ENCODE measurements around the gene SHCBP1L. TPM values are rescaled to one million over a fixed set of nuclear protein-coding genes. Genes with fewer than 3 reads are reported as not detected.

The SHCBP1L gene
- total and polyA plus RNA-seq, 4 donors = 0.37 TPM; not detected in 3

GRCh38 chr1:182930985-182931384 is 22.0 kb downstream of the SHCBP1L start:
- no peak for DNase-seq (ENCODE audit: low spot score)
- Histone ChIP-seq H3K9ac (ENCODE audit: low read depth in 1 of 2, low read length in 2 of 2) (no peak overlapping the region), H3K4me1 (ENCODE audit: control insufficient read depth in 4 of 4, insufficient read depth in 4 of 4, low read length in 3 of 4) (no peaks in the 10 kb centered on the region), H3K27ac (ENCODE audit: low read depth in 1 of 2, low read length in 2 of 2) (no peak overlapping the region), H3K4me3 (ENCODE audit: low read depth in 1 of 3, low read length in 3 of 3) (no peak overlapping the region), H3K27me3 (ENCODE audit: control insufficient read depth in 4 of 4, insufficient read depth in 4 of 4, low read length in 3 of 4) (no peaks in the 10 kb centered on the region), H3K9me3 (ENCODE audit: control insufficient read depth in 4 of 4, low read length in 3 of 4) (peaks cover 0 to 5% (median 1%) of the 10 kb centered on the region in 4 donors), H3K36me3 (ENCODE audit: control insufficient read depth in 4 of 4, insufficient read depth in 3 of 4, low read depth in 1 of 4, low read length in 3 of 4) (no peaks in the 10 kb centered on the region)
- WGBS = 52% methylated on average over 1 of the region's 1 CpG
- TF ChIP-seq ATF3 (IDR thresholded peaks at IDR 0.05) (no peak), CTCF (IDR thresholded peaks at IDR 0.05; ENCODE audit: low read depth, low read length, missing input control) (no peak), REST (IDR thresholded peaks at IDR 0.05) (no peak), GABPA (IDR thresholded peaks at IDR 0.05 in 1 of 2, conservative IDR thresholded peaks at IDR 0.05 in 1 of 2) (no peak), MAX (IDR thresholded peaks at IDR 0.05) (no peak), JUND (IDR thresholded peaks at IDR 0.05) (no peak), YY1 (IDR thresholded peaks at IDR 0.05) (no peak)

GRCh38 chr1:182927693-182928433 is 25.1 kb downstream of the SHCBP1L start:
- Histone ChIP-seq H3K4me1 (ENCODE audit: control insufficient read depth in 4 of 4, insufficient read depth in 4 of 4, low read length in 3 of 4) (no peaks in the 10 kb centered on the region), H3K4me3 (ENCODE audit: low read depth in 1 of 3, low read length in 3 of 3) (no peak overlapping the region), H3K9ac (ENCODE audit: low read depth in 1 of 2, low read length in 2 of 2) (no peak overlapping the region), H3K36me3 (ENCODE audit: control insufficient read depth in 4 of 4, insufficient read depth in 3 of 4, low read depth in 1 of 4, low read length in 3 of 4) (no peaks in the 10 kb centered on the region), H3K27me3 (ENCODE audit: control insufficient read depth in 4 of 4, insufficient read depth in 4 of 4, low read length in 3 of 4) (no peaks in the 10 kb centered on the region), H3K9me3 (ENCODE audit: control insufficient read depth in 4 of 4, low read length in 3 of 4) (no peaks in the 10 kb centered on the region), H3K27ac (ENCODE audit: low read depth in 1 of 2, low read length in 2 of 2) (no peak overlapping the region)
- no peak for DNase-seq (ENCODE audit: low spot score)
- WGBS = 83% methylated on average over 1 of the region's 1 CpG
- TF ChIP-seq REST (IDR thresholded peaks at IDR 0.05) (no peak), TAF1 (conservative IDR thresholded peaks at IDR 0.05) (no peak), CTCF (IDR thresholded peaks at IDR 0.05; ENCODE audit: low read depth, low read length, missing input control) (no peak), GABPA (IDR thresholded peaks at IDR 0.05 in 1 of 2, conservative IDR thresholded peaks at IDR 0.05 in 1 of 2) (no peak), JUND (IDR thresholded peaks at IDR 0.05) (no peak), RXRA (IDR thresholded peaks at IDR 0.05) (no peak), ATF3 (IDR thresholded peaks at IDR 0.05) (no peak), EGR1 (IDR thresholded peaks at IDR 0.05; ENCODE audit: low read depth in 2 of 2) (no peak), MAX (IDR thresholded peaks at IDR 0.05) (no peak), YY1 (IDR thresholded peaks at IDR 0.05) (no peak), RAD21 (IDR thresholded peaks at IDR 0.05) (no peak), SP1 (IDR thresholded peaks at IDR 0.05) (no peak), HNF4G (IDR thresholded peaks at IDR 0.05) (no peak), FOXA2 (IDR thresholded peaks at IDR 0.05) (no peak), HNF4A (conservative IDR thresholded peaks at IDR 0.05) (no peak), NR2F2 (IDR thresholded peaks at IDR 0.05) (no peak)
